DMS 273 (cell line): ENCODE measurements around the gene PPM1F.
"Not testable (repeated sequence)": the region's sequence is repeated elsewhere in the genome, so short reads cannot be mapped to it uniquely, and the experiment has no call there.

Experiments used
- DNase-seq: peaks from one replicate; lab custom pipeline; 2025; ENCODE audit not compliant: unreplicated experiment; lab: John Stamatoyannopoulos, UW

Gene PPM1F

GRCh38 chr22:21921729-21922128 is 30.9 kb downstream of the PPM1F start:
- peak; percentile 39 for DNase-seq

GRCh38 chr22:21921184-21921721 is 31.4 kb downstream of the PPM1F start:
- no peak for DNase-seq

GRCh38 chr22:21920341-21921183 is 32.1 kb downstream of the PPM1F start:
- DNase-seq: no peak

GRCh38 chr22:21919526-21920307 is 32.9 kb downstream of the PPM1F start:
- no peak for DNase-seq

- no peak for DNase-seq
Observed at GRCh38 chr22:21918466-21919185, 34.0 kb downstream of the PPM1F start.

GRCh38 chr22:21917959-21918261 is 34.7 kb downstream of the PPM1F start:
- no peak for DNase-seq

- peak; percentile 21 for DNase-seq
Observed at GRCh38 chr22:21917181-21917958, 35.3 kb downstream of the PPM1F start.

GRCh38 chr22:21916309-21916918 is 36.2 kb downstream of the PPM1F start:
- DNase-seq: no peak

- no peak for DNase-seq
Observed at GRCh38 chr22:21915624-21916308, 36.9 kb downstream of the PPM1F start.

- not testable (repeated sequence) for DNase-seq
Observed at GRCh38 chr22:21914033-21914642, 38.5 kb downstream of the PPM1F start.

GRCh38 chr22:21910367-21910766 is 42.3 kb downstream of the PPM1F start:
- DNase-seq: not testable (repeated sequence)

- no peak for DNase-seq
Observed at GRCh38 chr22:21909871-21910270, 42.8 kb downstream of the PPM1F start.

GRCh38 chr22:21907638-21908522 is 44.8 kb downstream of the PPM1F start:
- DNase-seq: no peak

- not testable (repeated sequence) for DNase-seq
Observed at GRCh38 chr22:21905234-21905633, 47.4 kb downstream of the PPM1F start.

GRCh38 chr22:21904250-21904789 is 48.3 kb downstream of the PPM1F start:
- DNase-seq: no peak

GRCh38 chr22:21903283-21903682 is 49.4 kb downstream of the PPM1F start:
- no peak for DNase-seq

GRCh38 chr22:21902296-21903087 is 50.2 kb downstream of the PPM1F start:
- DNase-seq: no peak
